PC-3 (cell line): ENCODE data around the gene RNF126. TPM values are rescaled to one million over a fixed set of nuclear protein-coding genes. Genes with fewer than 3 reads are reported as not detected.

Source experiments
- ATAC-seq: fragments of 200-7000 bp; cut with Tn5 transposase; 2 replicates; pipeline ENCODE4 v1.9.1; 2020; ENCODE audit warnings: mild to moderate bottlenecking, moderate library complexity
- BruUV-seq: library from RNA; stranded (reverse); fragments of 400-500 nt; replicated peaks from 2 replicates; lab custom pipeline; 2021; lab: Mats Ljungman, UMichigan
- CTCF ChIA-PET: fragments of 300-600 bp; sonication (Branson Sonifier 250); formaldehyde crosslinking; loops from one replicate; lab custom pipeline; 2022; ENCODE audit warnings: antibody characterized with exemption; lab: Charles Lee
- POLR2A ChIA-PET: fragments of 300-600 bp; sonication (Branson Sonifier 250); formaldehyde crosslinking; loops from one replicate; lab custom pipeline; 2022; ENCODE audit warnings: antibody characterized with exemption; ENCODE audit not compliant: unreplicated experiment; lab: Charles Lee
- DNase-seq: peaks from one replicate; pipeline ENCODE4 v3.0.0-alpha.2; 2015
- H2AFZ ChIP-seq: fragments of 300-600 bp; sonication (generic); 2 replicates; pipeline ENCODE4 v1.6.0; 2016; ENCODE audit warnings: antibody characterized with exemption, low read length
- H3F3A ChIP-seq: fragments of 300-600 bp; sonication (generic); one replicate; pipeline ENCODE4 v1.6.0; 2017; ENCODE audit warnings: antibody characterized with exemption, low read length, control low read depth, mild to moderate bottlenecking; ENCODE audit not compliant: unreplicated experiment
- H3K27ac ChIP-seq: fragments of 300-600 bp; sonication (generic); 2 replicates; pipeline ENCODE4 v1.5.1; 2016; ENCODE audit warnings: mild to moderate bottlenecking, low read length
- H3K27me3 ChIP-seq: fragments of 300-600 bp; sonication (generic); 2 replicates; pipeline ENCODE4 v1.6.1; 2016; ENCODE audit warnings: low read length, mixed read lengths
- H3K36me3 ChIP-seq: fragments of 300-600 bp; sonication (generic); 2 replicates; pipeline ENCODE4 v1.6.1; 2016; ENCODE audit warnings: low read depth, mixed run types, low read length, mixed read lengths
- H3K4me1 ChIP-seq: fragments of 300-600 bp; sonication (generic); 2 replicates; pipeline ENCODE4 v1.5.1; 2016; ENCODE audit warnings: low read length; ENCODE audit not compliant: insufficient read depth
- H3K4me2 ChIP-seq: fragments of 300-600 bp; sonication (generic); 2 replicates; pipeline ENCODE4 v1.6.0; 2016; ENCODE audit warnings: low read length
- H3K4me3 ChIP-seq: fragments of 300-600 bp; sonication (generic); 2 replicates; pipeline ENCODE4 v1.5.1; 2016; ENCODE audit warnings: mild to moderate bottlenecking, low read length, mixed read lengths
- H3K79me2 ChIP-seq: fragments of 300-600 bp; sonication (generic); 2 replicates; pipeline ENCODE4 v1.6.1; 2017; ENCODE audit warnings: low read length, mixed read lengths
- H3K9ac ChIP-seq: fragments of 300-600 bp; sonication (generic); 2 replicates; pipeline ENCODE4 v1.6.0; 2016; ENCODE audit warnings: mild to moderate bottlenecking, low read length
- H3K9me2 ChIP-seq: fragments of 300-600 bp; sonication (generic); replicated peaks from 2 replicates; pipeline ENCODE4 v1.6.1; 2016; ENCODE audit warnings: mixed run types, low read length, mixed read lengths
- H3K9me3 ChIP-seq: fragments of 300-600 bp; sonication (generic); 2 replicates; pipeline ENCODE4 v1.6.1; 2016; ENCODE audit warnings: low read length, mixed read lengths
- H4K20me1 ChIP-seq: fragments of 300-600 bp; sonication (generic); 2 replicates; pipeline ENCODE4 v1.6.1; 2016; ENCODE audit warnings: low read length, mixed read lengths
- EZH2 ChIP-seq: fragments of 300-600 bp; sonication (generic); IDR thresholded peaks from one replicate; pipeline ENCODE4 v1.6.1; 2017; ENCODE audit warnings: antibody characterized with exemption, mild to moderate bottlenecking, low read length; ENCODE audit not compliant: unreplicated experiment
- EZH2phosphoT487 ChIP-seq: fragments of 300-600 bp; sonication (generic); IDR thresholded peaks from 2 replicates; pipeline ENCODE4 v1.6.1; 2018; ENCODE audit warnings: mild to moderate bottlenecking, antibody characterized with exemption, low read length, borderline replicate concordance
- intact Hi-C: fragments of 100-400 bp; cut with micrococcal nuclease; formaldehyde crosslinking; loops from 2 replicates; pipeline ENCODE4 v1.9.0; 2023
- total RNA-seq: library from RNA; depleted of rRNA; stranded (reverse); fragments of >200 nt; gene quantifications from 2 replicates; pipeline ENCODE4 v1.2.3, GENCODE V29; 2014
- TF ChIP-seq, protein P1 (sequence below): fragments of 300-600 bp; sonication (generic); conservative IDR thresholded peaks from 2 replicates; pipeline ENCODE4 v1.5.1; 2017; ENCODE audit warnings: antibody characterized with exemption, low read depth, mild to moderate bottlenecking, low read length

The RNF126 gene
- total RNA-seq, 1 experiment from 2014 or later, result 86.4 TPM

DNA sequence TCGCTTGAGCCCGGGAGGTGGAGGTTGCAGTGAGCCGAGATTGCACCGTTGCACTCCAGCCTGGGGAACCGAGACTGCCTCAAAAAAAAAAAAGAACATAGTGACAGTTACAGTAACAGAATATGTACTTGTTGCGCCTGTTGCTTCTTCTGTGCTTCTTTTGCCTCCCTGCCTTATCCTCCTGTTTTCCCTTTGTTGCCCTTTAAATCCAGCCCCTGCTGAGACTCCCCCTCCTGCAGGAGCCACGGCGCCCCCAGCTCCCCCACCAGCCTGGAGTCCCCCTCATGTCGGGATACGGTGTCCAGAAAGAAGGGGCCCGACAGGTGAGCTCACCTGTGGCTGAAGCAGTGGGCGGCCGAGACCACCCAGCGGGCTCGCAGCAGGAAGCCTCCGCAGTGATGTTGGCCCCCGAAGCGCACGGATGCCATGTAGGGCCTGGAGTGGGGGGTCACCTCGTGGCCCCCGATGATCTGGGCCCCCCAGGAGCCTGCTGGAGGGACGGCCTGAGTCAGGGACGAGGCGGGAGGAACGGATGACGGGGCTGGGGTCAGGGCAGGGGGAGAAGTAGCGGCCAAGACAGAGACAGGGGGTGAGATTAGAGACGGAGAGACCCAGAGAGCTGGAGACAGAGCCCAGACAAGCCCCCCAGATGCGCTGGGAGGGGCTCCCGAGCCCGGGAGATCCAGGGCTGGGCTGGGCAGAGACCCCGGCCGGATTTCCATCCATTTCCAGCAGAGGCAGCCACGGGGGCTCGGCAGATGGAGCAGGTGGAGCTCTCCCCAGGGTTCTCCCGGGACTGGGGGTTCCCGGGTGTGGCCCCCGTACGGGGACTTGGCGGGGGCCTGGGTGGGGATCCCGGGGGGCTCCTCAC lies 31.7 kb upstream of the RNF126 start:
- H3F3A ChIP-seq, result no peaks in the 10 kb centered on the region
- H3K27me3 ChIP-seq, result no peaks in the 10 kb centered on the region
- ChIA-PET POLR2A (no interaction called here), CTCF (no interaction called here)
- no peak for ATAC-seq
- H3K4me3 ChIP-seq, result no peak overlapping the region
- H3K9me2 ChIP-seq, result no peaks in the 10 kb centered on the region
- H3K9ac ChIP-seq, result no peak overlapping the region
- TF ChIP-seq EZH2phosphoT487, result no peak
- no peak for TF ChIP-seq EZH2
- TF ChIP-seq, protein P1, sequence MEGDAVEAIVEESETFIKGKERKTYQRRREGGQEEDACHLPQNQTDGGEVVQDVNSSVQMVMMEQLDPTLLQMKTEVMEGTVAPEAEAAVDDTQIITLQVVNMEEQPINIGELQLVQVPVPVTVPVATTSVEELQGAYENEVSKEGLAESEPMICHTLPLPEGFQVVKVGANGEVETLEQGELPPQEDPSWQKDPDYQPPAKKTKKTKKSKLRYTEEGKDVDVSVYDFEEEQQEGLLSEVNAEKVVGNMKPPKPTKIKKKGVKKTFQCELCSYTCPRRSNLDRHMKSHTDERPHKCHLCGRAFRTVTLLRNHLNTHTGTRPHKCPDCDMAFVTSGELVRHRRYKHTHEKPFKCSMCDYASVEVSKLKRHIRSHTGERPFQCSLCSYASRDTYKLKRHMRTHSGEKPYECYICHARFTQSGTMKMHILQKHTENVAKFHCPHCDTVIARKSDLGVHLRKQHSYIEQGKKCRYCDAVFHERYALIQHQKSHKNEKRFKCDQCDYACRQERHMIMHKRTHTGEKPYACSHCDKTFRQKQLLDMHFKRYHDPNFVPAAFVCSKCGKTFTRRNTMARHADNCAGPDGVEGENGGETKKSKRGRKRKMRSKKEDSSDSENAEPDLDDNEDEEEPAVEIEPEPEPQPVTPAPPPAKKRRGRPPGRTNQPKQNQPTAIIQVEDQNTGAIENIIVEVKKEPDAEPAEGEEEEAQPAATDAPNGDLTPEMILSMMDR, result no peak
- DNase-seq, result no peak
- no peak overlapping the region for H3K27ac ChIP-seq
- H3K4me1 ChIP-seq, result no peaks in the 10 kb centered on the region
- H3K4me2 ChIP-seq, result no peak overlapping the region
- H2AFZ ChIP-seq, result no peak overlapping the region
- H3K9me3 ChIP-seq, result no peaks in the 10 kb centered on the region
- no peaks in the 10 kb centered on the region for H3K79me2 ChIP-seq
- no peaks in the 10 kb centered on the region for H3K36me3 ChIP-seq
- intact Hi-C loops, result no loop called here
- no peaks in the 10 kb centered on the region for H4K20me1 ChIP-seq
- BruUV-seq, result no TSS peak

DNA sequence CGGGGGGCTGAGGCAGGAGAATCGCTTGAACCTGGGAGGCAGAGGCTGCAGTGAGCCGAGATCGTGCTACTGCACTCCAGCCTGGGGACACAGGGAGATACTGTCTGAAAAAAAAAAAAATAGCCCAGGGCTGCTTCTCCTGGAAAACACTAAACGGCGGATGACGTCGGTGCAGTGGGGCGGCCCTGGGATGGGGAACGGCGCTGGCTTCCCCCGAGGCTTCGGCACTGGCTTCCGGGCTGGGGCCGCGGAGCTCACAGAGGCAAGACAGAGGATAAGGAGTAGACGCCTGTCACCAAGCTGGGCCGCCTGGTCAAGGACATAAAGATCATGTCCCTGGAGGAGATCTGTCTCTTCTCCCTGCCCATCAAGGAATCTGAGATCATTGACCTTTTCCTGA lies 27.2 kb upstream of the RNF126 start:
- Histone ChIP-seq H3K4me3 (no peak overlapping the region), H3K9ac (no peak overlapping the region), H4K20me1 (no peaks in the 10 kb centered on the region), H2AFZ (no peak overlapping the region), H3K9me3 (no peaks in the 10 kb centered on the region), H3F3A (no peaks in the 10 kb centered on the region), H3K79me2 (no peaks in the 10 kb centered on the region), H3K36me3 (no peaks in the 10 kb centered on the region), H3K4me2 (no peak overlapping the region), H3K4me1 (no peaks in the 10 kb centered on the region), H3K9me2 (no peaks in the 10 kb centered on the region), H3K27ac (no peak overlapping the region), H3K27me3 (no peaks in the 10 kb centered on the region)
- POLR2A ChIA-PET, result no interaction called here
- DNase-seq (no peak), ATAC-seq (no peak)
- no TSS peak for BruUV-seq
- CTCF ChIA-PET, result no interaction called here
- TF ChIP-seq EZH2phosphoT487 (no peak), EZH2 (no peak)
- TF ChIP-seq, protein P1, result no peak
- intact Hi-C loops, result no loop called here

DNA sequence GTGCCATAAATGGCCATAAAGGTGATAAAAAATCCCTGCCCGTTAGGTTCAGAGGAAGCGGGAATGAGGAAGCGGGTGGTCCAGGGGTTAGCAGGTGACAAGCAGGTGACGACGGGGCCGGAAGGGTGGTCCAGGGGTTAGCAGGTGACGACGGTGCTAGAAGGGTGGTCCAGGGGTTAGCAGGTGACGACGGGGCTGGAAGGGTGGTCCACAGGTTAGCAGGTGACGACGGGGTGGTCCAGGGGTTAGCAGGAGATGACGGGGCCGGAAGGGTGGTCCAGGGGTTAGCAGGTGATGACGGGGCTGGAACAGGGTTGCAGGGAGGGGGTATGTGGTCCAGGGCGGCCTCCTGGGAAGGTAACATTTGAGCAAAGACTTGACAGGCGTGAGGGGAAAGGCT lies 26.0 kb upstream of the RNF126 start:
- intact Hi-C loops, result no loop called here
- Histone ChIP-seq H3K9ac (no peak overlapping the region), H2AFZ (no peak overlapping the region), H3K4me3 (no peak overlapping the region), H3K27ac (no peak overlapping the region), H3K27me3 (no peaks in the 10 kb centered on the region), H3K4me2 (no peak overlapping the region), H3K9me3 (no peaks in the 10 kb centered on the region), H3F3A (no peaks in the 10 kb centered on the region), H4K20me1 (no peaks in the 10 kb centered on the region), H3K4me1 (no peaks in the 10 kb centered on the region), H3K79me2 (no peaks in the 10 kb centered on the region), H3K9me2 (no peaks in the 10 kb centered on the region), H3K36me3 (no peaks in the 10 kb centered on the region)
- no TSS peak for BruUV-seq
- CTCF ChIA-PET, result no interaction called here
- TF ChIP-seq EZH2phosphoT487 (no peak), EZH2 (no peak)
- TF ChIP-seq, protein P1, result no peak
- POLR2A ChIA-PET, result no interaction called here
- DNase-seq, result no peak
- ATAC-seq, result no peak
